HL-60 (cell line): ENCODE data around the gene SLC32A1.

Experiments
- DNase-seq, 2 experiments: peaks; one replicate each; pipeline ENCODE4 v3.0.0-alpha.2; 2010 to 2020; ENCODE audit warnings: low read depth in 1 of 2, low spot score in 1 of 2
- H3K27ac ChIP-seq: fragments of 250-450 bp; sonication (Bioruptor Pico); replicated peaks from 2 replicates; pipeline ENCODE4 v1.5.1; 2020; ENCODE audit warnings: mild to moderate bottlenecking, moderate library complexity
- H3K27me3 ChIP-seq: fragments of 250-450 bp; sonication (Bioruptor Pico); 2 replicates; pipeline ENCODE4 v1.5.1; 2021; ENCODE audit warnings: mild to moderate bottlenecking, moderate library complexity; ENCODE audit not compliant: insufficient read depth, poor library complexity, severe bottlenecking
- H3K4me3 ChIP-seq: replicated peaks from 2 replicates; pipeline ENCODE4 v1.5.1; 2011; ENCODE audit warnings: mild to moderate bottlenecking, control low read depth, low read length; ENCODE audit not compliant: insufficient read depth
- GABPA ChIP-seq: IDR thresholded peaks from 2 replicates; pipeline ENCODE4 v1.6.1; 2012; ENCODE audit warnings: low read depth
- POLR2AphosphoS5 ChIP-seq: IDR thresholded peaks from 2 replicates; pipeline ENCODE4 v1.6.1; 2012; ENCODE audit warnings: low read depth
- REST ChIP-seq: IDR thresholded peaks from 2 replicates; pipeline ENCODE4 v1.6.1; 2012; ENCODE audit warnings: low read depth; ENCODE audit not compliant: insufficient replicate concordance
- SPI1 ChIP-seq: IDR thresholded peaks from 2 replicates; pipeline ENCODE4 v1.6.1; 2012; ENCODE audit warnings: low read depth, mild to moderate bottlenecking, borderline replicate concordance
- TF ChIP-seq, protein P1 (sequence below): IDR thresholded peaks from one replicate; pipeline ENCODE4 v1.5.1; 2011; ENCODE audit warnings: low read length, control low read depth, inconsistent platforms; ENCODE audit not compliant: insufficient read depth

Gene SLC32A1

GRCh38 chr20:38745757-38746156 lies 21.5 kb downstream of the SLC32A1 start:
- Histone ChIP-seq H3K27ac (no peak overlapping the region), H3K27me3 (peaks cover 11% of the 10 kb centered on the region), H3K4me3 (no peak overlapping the region)
- TF ChIP-seq, protein P1, sequence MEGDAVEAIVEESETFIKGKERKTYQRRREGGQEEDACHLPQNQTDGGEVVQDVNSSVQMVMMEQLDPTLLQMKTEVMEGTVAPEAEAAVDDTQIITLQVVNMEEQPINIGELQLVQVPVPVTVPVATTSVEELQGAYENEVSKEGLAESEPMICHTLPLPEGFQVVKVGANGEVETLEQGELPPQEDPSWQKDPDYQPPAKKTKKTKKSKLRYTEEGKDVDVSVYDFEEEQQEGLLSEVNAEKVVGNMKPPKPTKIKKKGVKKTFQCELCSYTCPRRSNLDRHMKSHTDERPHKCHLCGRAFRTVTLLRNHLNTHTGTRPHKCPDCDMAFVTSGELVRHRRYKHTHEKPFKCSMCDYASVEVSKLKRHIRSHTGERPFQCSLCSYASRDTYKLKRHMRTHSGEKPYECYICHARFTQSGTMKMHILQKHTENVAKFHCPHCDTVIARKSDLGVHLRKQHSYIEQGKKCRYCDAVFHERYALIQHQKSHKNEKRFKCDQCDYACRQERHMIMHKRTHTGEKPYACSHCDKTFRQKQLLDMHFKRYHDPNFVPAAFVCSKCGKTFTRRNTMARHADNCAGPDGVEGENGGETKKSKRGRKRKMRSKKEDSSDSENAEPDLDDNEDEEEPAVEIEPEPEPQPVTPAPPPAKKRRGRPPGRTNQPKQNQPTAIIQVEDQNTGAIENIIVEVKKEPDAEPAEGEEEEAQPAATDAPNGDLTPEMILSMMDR = no peak
- TF ChIP-seq POLR2AphosphoS5 (no peak), GABPA (no peak), REST (no peak), SPI1 (no peak)
- DNase-seq = no peak

DNA sequence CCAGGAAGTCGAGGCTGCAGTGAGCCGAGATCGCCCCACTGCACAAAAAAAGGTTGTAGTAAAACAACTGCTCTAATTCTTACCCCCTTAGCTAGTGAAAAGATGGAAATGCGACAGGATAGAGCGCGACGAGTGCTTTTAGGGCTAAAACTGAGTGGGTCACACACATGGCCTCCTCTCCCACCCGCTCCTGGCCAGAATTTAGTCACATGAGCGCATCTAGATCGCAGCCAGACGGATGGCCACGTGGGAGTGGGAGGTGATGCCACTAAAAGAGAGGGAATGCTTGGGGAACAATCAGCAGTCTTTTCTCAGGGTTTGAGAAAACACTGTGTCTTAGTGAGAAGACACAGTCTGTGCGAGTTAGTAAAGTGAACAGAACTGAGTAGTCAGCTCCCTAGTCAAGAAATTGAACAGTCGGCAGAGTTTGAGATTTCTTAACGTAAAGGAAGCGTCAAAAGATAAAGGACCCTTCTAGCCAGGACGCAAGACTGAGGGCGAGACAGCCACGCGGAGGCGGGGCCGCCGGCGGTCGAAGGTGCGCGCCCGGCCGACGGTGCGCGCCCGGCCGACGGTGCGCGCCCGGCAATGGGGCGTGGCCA lies 23.3 kb downstream of the SLC32A1 start:
- TF ChIP-seq POLR2AphosphoS5 = no peak
- TF ChIP-seq, protein P1 = no peak
- TF ChIP-seq REST = no peak
- TF ChIP-seq GABPA = no peak
- no peak for TF ChIP-seq SPI1
- Histone ChIP-seq H3K4me3 (peak overlapping the region; percentile 23), H3K27ac (no peak overlapping the region), H3K27me3 (peaks cover 2% of the 10 kb centered on the region)
- peak in 1 of 2 experiments; percentile 69 for DNase-seq

DNA sequence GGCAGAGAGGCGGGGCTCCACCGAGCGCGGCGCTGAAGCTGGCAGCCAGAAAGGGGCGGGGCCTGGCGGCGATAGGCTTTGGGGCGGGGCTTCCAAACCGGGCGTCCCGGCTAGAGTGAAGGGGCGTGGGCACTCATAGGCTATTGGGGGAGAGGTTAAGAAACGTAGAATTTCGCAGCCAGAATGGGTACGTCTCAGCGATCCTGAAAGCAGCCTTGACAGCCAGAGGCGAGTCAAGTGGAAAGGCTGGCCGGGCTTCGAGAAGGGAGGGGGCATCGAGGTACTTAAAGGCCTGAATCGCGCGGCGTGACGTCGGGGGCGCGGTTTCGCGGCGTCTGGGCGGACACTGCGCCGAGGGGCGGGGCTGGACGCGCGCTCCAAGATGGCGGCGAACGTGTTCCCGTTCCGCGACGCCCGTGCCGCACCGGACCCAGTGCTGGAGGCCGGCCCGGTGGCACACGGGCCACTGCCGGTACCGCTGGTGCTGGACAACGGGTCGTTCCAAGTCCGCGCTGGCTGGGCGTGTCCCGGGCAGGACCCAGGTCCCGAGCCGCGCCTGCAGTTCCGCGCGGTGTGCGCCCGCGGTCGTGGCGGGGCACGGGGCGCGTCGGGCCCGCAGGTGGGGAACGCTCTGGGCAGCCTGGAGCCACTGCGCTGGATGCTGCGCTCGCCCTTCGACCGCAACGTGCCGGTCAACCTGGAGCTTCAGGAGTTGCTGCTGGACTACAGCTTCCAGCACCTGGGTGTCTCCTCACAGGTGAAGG lies 24.0 kb downstream of the SLC32A1 start, which contains the start of gene ACTR5:
TSS of gene ACTR5 (plus strand) at position 364 of the 764 bp plus-strand sequence. CDS start at position 383, 19 bp downstream.
- peak within 1 kb of the TSS; percentile 53 for H3K27ac ChIP-seq
- DNase-seq = peak; percentile 70 to 91
- peaks cover 2% of the 10 kb centered on the region for H3K27me3 ChIP-seq
- no peak for TF ChIP-seq GABPA
- TF ChIP-seq, protein P1 = no peak
- TF ChIP-seq REST = peak; percentile 60
- peak; percentile 70 for TF ChIP-seq POLR2AphosphoS5
- H3K4me3 ChIP-seq = peak within 1 kb of the TSS; percentile 86
